AG10803 (cell line): ENCODE data around the gene CDKAL1.
A peak's percentile ranks its signal among the peaks of the same experiment; 100 is the strongest.

Source experiments
- DNase-seq: peaks from one replicate; pipeline ENCODE4 v3.0.0; 2010; ENCODE audit warnings: low read depth
- H3K4me3 ChIP-seq: 2 replicates; pipeline ENCODE4 v1.5.1; 2011; ENCODE audit warnings: mild to moderate bottlenecking, low read length, control low read depth
- CTCF ChIP-seq: conservative IDR thresholded peaks from 2 replicates; pipeline ENCODE4 v1.5.1; 2011; ENCODE audit warnings: mild to moderate bottlenecking, low read length, control low read depth, inconsistent platforms

Gene CDKAL1

GRCh38 chr6:20534295-20535262 is at the start of gene CDKAL1:
CDKAL1 (plus strand) TSS chr6:20534457; CDS start chr6:20546351, 11,894 bp downstream.
- no peak for TF ChIP-seq CTCF
- peak; percentile 92 for DNase-seq
- H3K4me3 ChIP-seq, result peak within 1 kb of the TSS; percentile 92

GRCh38 chr6:20486641-20487040 is 47.6 kb upstream of the CDKAL1 start:
- DNase-seq, result no peak
- no peak for TF ChIP-seq CTCF
- no peak overlapping the region for H3K4me3 ChIP-seq

GRCh38 chr6:20487669-20488375 is 46.4 kb upstream of the CDKAL1 start:
- no peak for TF ChIP-seq CTCF
- H3K4me3 ChIP-seq, result no peak overlapping the region
- DNase-seq, result no peak

- DNase-seq, result no peak
- no peak overlapping the region for H3K4me3 ChIP-seq
- no peak for TF ChIP-seq CTCF
These were observed 43.7 kb upstream of the CDKAL1 start for GRCh38 chr6:20490591-20490990.

- no peak overlapping the region for H3K4me3 ChIP-seq
- TF ChIP-seq CTCF, result no peak
- no peak for DNase-seq
These were observed 42.2 kb upstream of the CDKAL1 start for GRCh38 chr6:20492099-20492498.

GRCh38 chr6:20497216-20498040 is 36.8 kb upstream of the CDKAL1 start:
- DNase-seq, result peak; percentile 94
- H3K4me3 ChIP-seq, result no peak overlapping the region
- no peak for TF ChIP-seq CTCF
